B cell (primary cell): ENCODE measurements around the gene ATP10A. TPM values are rescaled to one million over a fixed set of nuclear protein-coding genes. Genes with fewer than 3 reads are reported as not detected.

Experiments
- ATAC-seq: fragments of 200-7000 bp; cut with Tn5 transposase; one replicate; pipeline ENCODE4 v1.10.0; 2021; ENCODE audit warnings: low read depth, mild to moderate bottlenecking, moderate number of reproducible peaks, moderate library complexity
- CTCF ChIA-PET: fragments of 350-600 bp; sonication (Branson Sonifier 250); formaldehyde crosslinking; loops from one replicate; lab custom pipeline; 2021; ENCODE audit warnings: antibody characterized with exemption, inconsistent platforms; lab: Charles Lee
- POLR2A ChIA-PET: fragments of 350-600 bp; sonication (Branson Sonifier 250); formaldehyde crosslinking; loops from one replicate; lab custom pipeline; 2021; ENCODE audit warnings: antibody characterized with exemption; lab: Charles Lee
- DNase-seq: peaks from one replicate; pipeline ENCODE4 v3.0.0; 2013
- H2AFZ ChIP-seq: 2 replicates; pipeline ENCODE4 v1.6.1; 2012; ENCODE audit warnings: mild to moderate bottlenecking, low read depth, low read length; ENCODE audit not compliant: insufficient read depth, poor library complexity, severe bottlenecking
- H3K27ac ChIP-seq, 2 donors: 1 replicate in 1 of 2; 2 replicates in 1 of 2; pipeline ENCODE4 v1.5.1; 2012 to 2013; ENCODE audit warnings: low read length in 2 of 2, mild to moderate bottlenecking in 2 of 2, moderate library complexity in 1 of 2
- H3K27me3 ChIP-seq, 4 experiments: fragments of 200-600 bp in 1 of 4; sonication (generic) in 1 of 4; replicated peaks in 1 of 4; 1 replicate in 2 of 4; 2 replicates in 2 of 4; pipeline versions ENCODE4 v1.6.1 to v1.7.0; 2013 to 2016; ENCODE audit warnings: low read length in 3 of 4, mild to moderate bottlenecking in 2 of 4, mixed read lengths in 1 of 4, moderate library complexity in 1 of 4; ENCODE audit not compliant: insufficient read depth in 4 of 4, control insufficient read depth in 3 of 4; ENCODE audit errors: control extremely low read depth in 1 of 4
- H3K36me3 ChIP-seq, 2 experiments: replicated peaks in 1 of 2; 1 replicate in 1 of 2; 2 replicates in 1 of 2; pipeline versions ENCODE4 v1.6.1 to v1.7.1; 2013; ENCODE audit warnings: low read length in 1 of 2; ENCODE audit not compliant: insufficient read depth in 2 of 2, control insufficient read depth in 1 of 2; ENCODE audit errors: control extremely low read depth in 1 of 2, extremely low read depth in 1 of 2
- H3K4me1 ChIP-seq, 2 donors: fragments of 200-600 bp in 1 of 2; sonication (generic) in 1 of 2; 1 replicate in 1 of 2; 2 replicates in 1 of 2; pipeline versions ENCODE4 v1.5.1 to v1.6.1; 2013 to 2017; ENCODE audit warnings: low read length in 2 of 2; ENCODE audit not compliant: control insufficient read depth in 2 of 2, insufficient read depth in 2 of 2
- H3K4me2 ChIP-seq: replicated peaks from 2 replicates; pipeline ENCODE3; 2012; ENCODE audit warnings: mild to moderate bottlenecking, low read depth, low read length; ENCODE audit not compliant: poor library complexity, severe bottlenecking
- H3K4me3 ChIP-seq, 5 experiments: fragments of 200-600 bp in 1 of 5; sonication (generic) in 1 of 5; 1 replicate in 3 of 5; 2 replicates in 2 of 5; pipeline versions ENCODE4 v1.5.1 to v1.7.0; 2011 to 2016; ENCODE audit warnings: low read length in 4 of 5, mild to moderate bottlenecking in 4 of 5, low read depth in 2 of 5, control low read depth in 1 of 5, moderate library complexity in 1 of 5; ENCODE audit not compliant: insufficient read depth in 1 of 5; ENCODE audit errors: control extremely low read depth in 1 of 5, extremely low read depth in 1 of 5
- H3K79me2 ChIP-seq: fragments of 200-600 bp; sonication (generic); one replicate; pipeline ENCODE4 v1.6.0; 2016; ENCODE audit warnings: low read length; ENCODE audit not compliant: control insufficient read depth, insufficient read depth
- H3K9ac ChIP-seq: fragments of 200-600 bp; sonication (generic); 2 replicates; pipeline ENCODE4 v1.6.1; 2017; ENCODE audit warnings: mild to moderate bottlenecking, low read length, moderate library complexity
- H3K9me3 ChIP-seq, 3 donors: one replicate each; pipeline versions ENCODE4 v1.6.1 to v1.7.1; 2013; ENCODE audit warnings: low read length in 2 of 3; ENCODE audit not compliant: control insufficient read depth in 2 of 3, insufficient read depth in 1 of 3; ENCODE audit errors: control extremely low read depth in 1 of 3
- H4K20me1 ChIP-seq: 2 replicates; pipeline ENCODE4 v1.6.0; 2012; ENCODE audit warnings: mild to moderate bottlenecking, low read length; ENCODE audit not compliant: insufficient read depth, control insufficient read depth, poor library complexity, severe bottlenecking
- H3K27ac Mint-ChIP-seq: one replicate; pipeline ENCODE4 v1.8.0; 2021; ENCODE audit warnings: mixed read lengths
- H3K27me3 Mint-ChIP-seq: one replicate; pipeline ENCODE4 v1.8.0; 2021; ENCODE audit warnings: mixed read lengths
- H3K4me1 Mint-ChIP-seq: one replicate; pipeline ENCODE4 v1.8.0; 2021; ENCODE audit warnings: mixed read lengths
- H3K4me3 Mint-ChIP-seq: one replicate; pipeline ENCODE4 v1.8.0; 2021; ENCODE audit warnings: mixed read lengths
- H3K9me3 Mint-ChIP-seq: one replicate; pipeline ENCODE4 v1.8.0; 2022; ENCODE audit warnings: mixed read lengths; ENCODE audit not compliant: insufficient read depth
- CTCF ChIP-seq: fragments of 200-600 bp; IDR thresholded peaks from one replicate; pipeline ENCODE4 v1.8.0; 2022; ENCODE audit warnings: antibody characterized with exemption, mild to moderate bottlenecking
- EZH2 ChIP-seq: IDR thresholded peaks from 2 replicates; pipeline ENCODE4 v1.6.1; 2012; ENCODE audit warnings: borderline replicate concordance, low read depth, mild to moderate bottlenecking, moderate library complexity, low read length; ENCODE audit not compliant: insufficient read depth, poor library complexity, severe bottlenecking
- WGBS: methylation state at CpG from one replicate; pipeline ENCODE4 v1.1.5; 2013; ENCODE audit warnings: missing lambda C conversion rate; ENCODE audit not compliant: insufficient coverage; 5-methylcytosine and 5-hydroxymethylcytosine counted together
- intact Hi-C: fragments of 100-400 bp; cut with micrococcal nuclease; formaldehyde crosslinking; loops from one replicate; pipeline ENCODE4 v1.10.0; 2022
- polyA plus RNA-seq: library from polyadenylated mRNA; depleted of rRNA; stranded (reverse); fragments of >200 nt; gene quantifications from 2 replicates; pipeline ENCODE4 v1.2.3, GENCODE V29; 2012
- total RNA-seq, 2 donors: library from RNA; stranded (reverse); fragments of 120-200 nt in 1 of 2; gene quantifications; 1 replicate in 1 of 2; 2 replicates in 1 of 2; pipeline versions ENCODE4 v1.2.3 to v1.2.4, GENCODE V29; 2013 to 2022

ATP10A gene
- total and polyA plus RNA-seq, 2 donors (not counting 1 experiment from before 2014, with no cell fraction given), result 0.21 to 0.22 TPM

GRCh38 chr15:25743548-25744275, 119.4 kb downstream of the ATP10A start:
- no peaks in the 10 kb centered on the region for H3K36me3 ChIP-seq
- peaks cover 0 to 3% (median 2%) of the 10 kb centered on the region in 3 donors for H3K9me3 ChIP-seq
- H3K4me3 ChIP-seq, result no peak overlapping the region
- H3K4me1 Mint-ChIP-seq, result peaks cover 17% of the 10 kb centered on the region
- ATAC-seq (no peak), DNase-seq (no peak)
- H3K27me3 ChIP-seq, result no peaks in the 10 kb centered on the region
- H3K79me2 ChIP-seq, result no peaks in the 10 kb centered on the region
- TF ChIP-seq CTCF (no peak), EZH2 (no peak)
- ChIA-PET POLR2A (no interaction called here), CTCF (interaction anchor here (0.9 kb wide), 1 partner anchor 34 kb away, joined by 3 read pairs; no protein-coding TSS in a partner anchor)
- peaks cover 18 to 21% of the 10 kb centered on the region in 2 donors for H3K4me1 ChIP-seq
- intact Hi-C loops, result no loop called here
- no peak overlapping the region for H3K4me2 ChIP-seq
- no peak overlapping the region for H3K27ac ChIP-seq
- no peaks in the 10 kb centered on the region for H3K9me3 Mint-ChIP-seq
- WGBS, result 95% methylated on average over 6 of the region's 10 CpGs
- H3K4me3 Mint-ChIP-seq, result no peak overlapping the region
- H3K27ac Mint-ChIP-seq, result no peak overlapping the region
- peaks cover 37% of the 10 kb centered on the region for H3K27me3 Mint-ChIP-seq
- H2AFZ ChIP-seq, result no peak overlapping the region
- no peaks in the 10 kb centered on the region for H4K20me1 ChIP-seq
- H3K9ac ChIP-seq, result no peak overlapping the region
